HepG2 (cell line): ENCODE results near the gene TECPR1. TPM values are rescaled to one million over a fixed set of nuclear protein-coding genes. Genes with fewer than 3 reads are reported as not detected.
A peak's percentile ranks its signal among the peaks of the same experiment; 100 is the strongest.

Experiments used
- CBX1 ChIP-seq: IDR thresholded peaks from one replicate; pipeline ENCODE4 v1.6.1; 2016; ENCODE audit warnings: antibody characterized with exemption, low read depth
- FOXK1 ChIP-seq: sonication (generic); formaldehyde crosslinking; IDR thresholded peaks from 2 replicates; pipeline ENCODE4 v1.4.0; 2020; ENCODE audit warnings: low read depth, missing genetic modification reagents, borderline replicate concordance
- GATAD1 ChIP-seq: IDR thresholded peaks from 2 replicates; pipeline ENCODE4 v1.6.1; 2016; ENCODE audit warnings: missing genetic modification reagents, missing compliant biosample characterization
- GFI1 ChIP-seq: sonication (generic); formaldehyde crosslinking; IDR thresholded peaks from 2 replicates; pipeline ENCODE4 v1.5.0; 2020; ENCODE audit warnings: missing genetic modification reagents, mild to moderate bottlenecking, borderline replicate concordance
- KDM2A ChIP-seq: sonication (generic); formaldehyde crosslinking; IDR thresholded peaks from 2 replicates; pipeline ENCODE4 v1.4.0; 2020; ENCODE audit warnings: low read depth, missing genetic modification reagents, borderline replicate concordance
- KDM6A ChIP-seq: IDR thresholded peaks from 2 replicates; pipeline ENCODE4 v1.6.1; 2016; ENCODE audit warnings: low read depth
- KLF12 ChIP-seq: sonication (generic); formaldehyde crosslinking; IDR thresholded peaks from 2 replicates; pipeline ENCODE4 v1.4.0; 2020; ENCODE audit warnings: missing genetic modification reagents, borderline replicate concordance
- NFE2L1 ChIP-seq: sonication (generic); formaldehyde crosslinking; IDR thresholded peaks from 2 replicates; pipeline ENCODE4 v1.4.0; 2020; ENCODE audit warnings: missing genetic modification reagents, mild to moderate bottlenecking, borderline replicate concordance
- PCBP1 ChIP-seq: fragments of 200-400 bp; formaldehyde crosslinking; IDR thresholded peaks from 2 replicates; pipeline ENCODE4 v1.6.1; 2017; ENCODE audit warnings: mild to moderate bottlenecking, low read depth, low read length, borderline replicate concordance
- RBAK ChIP-seq: sonication (generic); formaldehyde crosslinking; IDR thresholded peaks from 2 replicates; pipeline ENCODE4 v1.5.1; 2020; ENCODE audit warnings: mild to moderate bottlenecking, missing genetic modification reagents
- SMAD1 ChIP-seq: sonication (generic); formaldehyde crosslinking; IDR thresholded peaks from 2 replicates; pipeline ENCODE4 v1.4.0; 2020; ENCODE audit warnings: missing genetic modification reagents, low read depth, mild to moderate bottlenecking, borderline replicate concordance
- SOX13 ChIP-seq, 3 experiments: fragments of 450-650 bp in 1 of 3; sonication (generic) in 1 of 3; formaldehyde crosslinking in 1 of 3; IDR thresholded peaks in 2 of 3; conservative IDR thresholded peaks in 1 of 3; 2 replicates each; pipeline versions ENCODE4 v1.5.0 to v1.6.1; 2016 to 2020; ENCODE audit warnings: antibody characterized with exemption in 1 of 3, mild to moderate bottlenecking in 1 of 3, missing compliant biosample characterization in 1 of 3, missing genetic modification reagents in 1 of 3, moderate library complexity in 1 of 3
- ZFYVE20 ChIP-seq: sonication (generic); formaldehyde crosslinking; IDR thresholded peaks from 2 replicates; pipeline ENCODE4 v1.8.0; 2023; ENCODE audit warnings: low read depth, mild to moderate bottlenecking, moderate library complexity, missing genetic modification reagents, borderline replicate concordance
- ZNF260 ChIP-seq: sonication (generic); formaldehyde crosslinking; IDR thresholded peaks from 2 replicates; pipeline ENCODE4 v1.4.0; 2020; ENCODE audit warnings: missing genetic modification reagents, low read depth, mild to moderate bottlenecking, borderline replicate concordance
- ZNF468 ChIP-seq: sonication (generic); formaldehyde crosslinking; IDR thresholded peaks from 2 replicates; pipeline ENCODE4 v1.8.0; 2022; ENCODE audit warnings: mild to moderate bottlenecking, moderate library complexity, missing genetic modification reagents
- ZNF614 ChIP-seq: IDR thresholded peaks from 2 replicates; pipeline ENCODE4 v1.6.1; 2018; ENCODE audit warnings: missing biosample characterization, missing genetic modification reagents, inconsistent platforms, borderline replicate concordance
- ZNF644 ChIP-seq: IDR thresholded peaks from 2 replicates; pipeline ENCODE4 v1.6.1; 2016; ENCODE audit warnings: low read depth
- polyA plus RNA-seq, 8 experiments: library from polyadenylated mRNA; depleted of rRNA in 3 of 8; stranded (reverse) in 7 of 8; unstranded in 1 of 8; fragments of >200 nt; fragmentation: Illumina TruSeq in 4 of 8; extraction: Trizol in 4 of 8; gene quantifications; 2 replicates each; pipeline versions ENCODE4 v1.2.1 to v1.2.3, GENCODE V29; 2011 to 2016; ENCODE audit warnings: low read depth in 4 of 8, missing spikeins in 1 of 8, mixed read lengths in 1 of 8; ENCODE audit not compliant: insufficient read depth in 1 of 8
- total RNA-seq, 5 experiments: library from RNA; depleted of rRNA; stranded (reverse); fragments of >200 nt; fragmentation: Illumina TruSeq; extraction: Trizol; gene quantifications; 2 replicates each; pipeline ENCODE4 v1.2.3, GENCODE V29; 2016; ENCODE audit warnings: low read depth in 1 of 5
- TF ChIP-seq, protein P1 (sequence below): IDR thresholded peaks from 2 replicates; pipeline ENCODE4 v1.6.1; 2016; ENCODE audit warnings: mild to moderate bottlenecking, missing biosample characterization, missing genetic modification reagents
- TF ChIP-seq, protein P2 (sequence below): sonication (generic); formaldehyde crosslinking; IDR thresholded peaks from 2 replicates; pipeline ENCODE4 v1.4.0; 2020; ENCODE audit warnings: missing genetic modification reagents
- TF ChIP-seq, protein P3 (sequence below): sonication (generic); formaldehyde crosslinking; IDR thresholded peaks from 2 replicates; pipeline ENCODE4 v1.8.1; 2023; ENCODE audit warnings: mild to moderate bottlenecking, moderate library complexity, missing genetic modification reagents
- TF ChIP-seq, protein P4 (sequence below): sonication (generic); formaldehyde crosslinking; IDR thresholded peaks from 2 replicates; pipeline ENCODE4 v1.4.0; 2020; ENCODE audit warnings: mild to moderate bottlenecking, missing genetic modification reagents

Gene TECPR1
- total and polyA plus RNA-seq, 2 of the 13 experiments (the other 11 are each of a cell fraction or from before 2014, with no cell fraction given), result 2.3 to 6.3 TPM

DNA sequence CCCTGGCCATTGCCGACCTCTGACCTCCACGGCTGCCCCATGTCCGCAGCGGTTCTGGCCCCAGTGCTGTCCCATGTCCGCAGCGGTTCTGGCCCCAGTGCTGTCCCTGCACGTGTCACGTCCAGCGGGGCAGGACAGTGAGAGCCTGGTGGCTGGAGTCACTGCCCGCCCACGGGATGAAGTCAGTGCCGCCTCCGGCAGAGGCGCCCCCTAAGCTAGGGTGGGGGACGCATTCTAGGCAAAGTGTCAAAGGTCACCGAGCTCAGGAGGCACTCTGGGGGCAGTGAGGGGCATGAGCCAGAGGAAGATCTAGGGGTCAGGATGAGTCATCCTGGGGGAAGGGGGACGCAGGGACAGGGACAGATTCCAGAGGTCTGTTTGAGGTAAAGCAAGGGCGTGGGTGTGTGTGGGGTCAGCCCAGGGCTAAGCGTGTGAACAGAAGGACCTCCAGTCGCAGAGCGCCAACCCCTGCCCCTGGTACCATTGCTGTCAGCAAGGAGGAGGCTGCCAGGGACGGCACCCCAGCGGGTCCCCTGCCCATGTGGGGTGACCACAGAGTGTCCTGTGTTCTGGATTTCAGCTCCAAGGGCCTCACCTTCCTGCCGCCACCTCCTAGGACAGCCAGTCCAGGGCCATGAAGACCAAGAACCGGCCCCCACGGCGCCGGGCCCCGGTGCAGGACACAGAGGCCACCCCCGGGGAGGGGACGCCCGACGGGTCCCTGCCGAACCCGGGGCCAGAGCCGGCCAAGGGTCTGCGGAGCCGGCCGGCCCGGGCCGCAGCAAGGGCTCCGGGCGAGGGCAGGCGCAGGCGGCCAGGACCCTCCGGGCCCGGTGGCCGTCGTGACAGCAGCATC, 40.1 kb downstream of the TECPR1 start (continued):
- TF ChIP-seq, protein P1, sequence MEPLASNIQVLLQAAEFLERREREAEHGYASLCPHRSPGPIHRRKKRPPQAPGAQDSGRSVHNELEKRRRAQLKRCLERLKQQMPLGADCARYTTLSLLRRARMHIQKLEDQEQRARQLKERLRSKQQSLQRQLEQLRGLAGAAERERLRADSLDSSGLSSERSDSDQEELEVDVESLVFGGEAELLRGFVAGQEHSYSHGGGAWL (CRISPR knock-in tag), result peak; percentile 46; the same call in 1 of the 2 replicates
- TF ChIP-seq, protein P2, sequence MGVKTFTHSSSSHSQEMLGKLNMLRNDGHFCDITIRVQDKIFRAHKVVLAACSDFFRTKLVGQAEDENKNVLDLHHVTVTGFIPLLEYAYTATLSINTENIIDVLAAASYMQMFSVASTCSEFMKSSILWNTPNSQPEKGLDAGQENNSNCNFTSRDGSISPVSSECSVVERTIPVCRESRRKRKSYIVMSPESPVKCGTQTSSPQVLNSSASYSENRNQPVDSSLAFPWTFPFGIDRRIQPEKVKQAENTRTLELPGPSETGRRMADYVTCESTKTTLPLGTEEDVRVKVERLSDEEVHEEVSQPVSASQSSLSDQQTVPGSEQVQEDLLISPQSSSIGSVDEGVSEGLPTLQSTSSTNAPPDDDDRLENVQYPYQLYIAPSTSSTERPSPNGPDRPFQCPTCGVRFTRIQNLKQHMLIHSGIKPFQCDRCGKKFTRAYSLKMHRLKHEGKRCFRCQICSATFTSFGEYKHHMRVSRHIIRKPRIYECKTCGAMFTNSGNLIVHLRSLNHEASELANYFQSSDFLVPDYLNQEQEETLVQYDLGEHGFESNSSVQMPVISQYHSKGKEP, result no peak
- TF ChIP-seq ZNF644 (CRISPR knock-in tag) (no peak), FOXK1 (CRISPR knock-in tag) (no peak), GFI1 (CRISPR knock-in tag) (no peak; the same call in 1 of the 2 replicates), KDM6A (CRISPR knock-in tag) (peak; percentile 79), SMAD1 (no peak), CBX1 (peak; percentile 42), KDM2A (CRISPR knock-in tag) (peak; percentile 57; the same call in 1 of the 2 replicates), ZNF614 (CRISPR knock-in tag) (0 out of 2 replicates have a peak, but pooled peaks have one; percentile 49), KLF12 (CRISPR knock-in tag) (no peak), ZNF468 (no peak), GATAD1 (CRISPR knock-in tag) (no peak), NFE2L1 (CRISPR knock-in tag) (no peak), RBAK (CRISPR knock-in tag) (0 out of 2 replicates have a peak, but pooled peaks have one; percentile 50), ZFYVE20 (CRISPR knock-in tag) (no peak), SOX13 (IDR thresholded peaks at IDR 0.05) (no peak), SOX13 (CRISPR knock-in tag; conservative IDR thresholded peaks at IDR 0.05 in 1 of 2, IDR thresholded peaks at IDR 0.05 in 1 of 2) (no peak), ZNF260 (no peak), PCBP1 (no peak)
- TF ChIP-seq, protein P3, sequence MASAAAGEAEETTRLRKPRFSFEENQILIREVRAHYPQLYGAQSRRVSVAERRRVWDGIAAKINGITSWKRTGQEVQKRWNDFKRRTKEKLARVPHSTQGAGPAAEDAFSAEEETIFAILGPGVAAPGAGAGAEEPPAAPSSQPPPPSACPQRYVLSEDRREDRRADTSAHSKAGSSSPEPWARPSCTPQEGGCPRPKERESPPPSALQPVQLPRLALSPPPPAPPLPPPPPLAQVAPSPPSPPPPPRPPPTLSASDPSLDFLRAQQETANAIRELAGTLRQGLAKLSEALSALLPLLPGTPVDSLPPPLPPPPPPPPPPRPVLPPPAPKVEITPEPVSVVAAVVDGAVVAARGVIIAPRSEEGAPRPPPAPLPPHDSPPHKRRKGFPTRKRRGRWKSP (CRISPR knock-in tag), result no peak
- TF ChIP-seq, protein P4, sequence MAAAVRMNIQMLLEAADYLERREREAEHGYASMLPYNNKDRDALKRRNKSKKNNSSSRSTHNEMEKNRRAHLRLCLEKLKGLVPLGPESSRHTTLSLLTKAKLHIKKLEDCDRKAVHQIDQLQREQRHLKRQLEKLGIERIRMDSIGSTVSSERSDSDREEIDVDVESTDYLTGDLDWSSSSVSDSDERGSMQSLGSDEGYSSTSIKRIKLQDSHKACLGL (CRISPR knock-in tag), result peak; percentile 71; the same call in 1 of the 2 replicates
